ENCODE data around the gene UNCX.

UNCX gene

DNA sequence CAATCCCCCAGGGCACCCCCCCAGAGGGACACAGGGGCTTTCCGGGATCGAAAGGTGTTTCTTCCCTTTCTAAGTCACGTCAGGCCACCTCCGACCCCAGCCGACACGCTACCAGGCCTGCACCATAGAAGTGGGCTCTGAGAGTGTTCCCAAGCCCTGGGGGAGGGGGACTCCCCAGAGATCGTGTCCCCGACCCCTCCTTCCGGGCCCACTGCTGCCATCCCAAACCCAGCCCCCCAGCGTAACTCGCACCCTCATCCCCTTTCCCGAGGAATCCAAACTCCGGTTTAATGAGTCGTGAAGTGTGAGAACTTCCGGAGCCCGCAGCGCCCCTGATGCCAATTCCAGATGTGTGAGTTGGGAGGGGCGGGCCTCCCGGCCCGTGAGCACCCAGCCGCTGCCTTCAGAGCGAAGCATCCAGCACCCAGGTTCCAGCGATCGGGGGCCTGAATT lies 11.3 kb downstream of the UNCX start:
- DNase-seq (ENCODE audit: low read depth), result no peak

DNA sequence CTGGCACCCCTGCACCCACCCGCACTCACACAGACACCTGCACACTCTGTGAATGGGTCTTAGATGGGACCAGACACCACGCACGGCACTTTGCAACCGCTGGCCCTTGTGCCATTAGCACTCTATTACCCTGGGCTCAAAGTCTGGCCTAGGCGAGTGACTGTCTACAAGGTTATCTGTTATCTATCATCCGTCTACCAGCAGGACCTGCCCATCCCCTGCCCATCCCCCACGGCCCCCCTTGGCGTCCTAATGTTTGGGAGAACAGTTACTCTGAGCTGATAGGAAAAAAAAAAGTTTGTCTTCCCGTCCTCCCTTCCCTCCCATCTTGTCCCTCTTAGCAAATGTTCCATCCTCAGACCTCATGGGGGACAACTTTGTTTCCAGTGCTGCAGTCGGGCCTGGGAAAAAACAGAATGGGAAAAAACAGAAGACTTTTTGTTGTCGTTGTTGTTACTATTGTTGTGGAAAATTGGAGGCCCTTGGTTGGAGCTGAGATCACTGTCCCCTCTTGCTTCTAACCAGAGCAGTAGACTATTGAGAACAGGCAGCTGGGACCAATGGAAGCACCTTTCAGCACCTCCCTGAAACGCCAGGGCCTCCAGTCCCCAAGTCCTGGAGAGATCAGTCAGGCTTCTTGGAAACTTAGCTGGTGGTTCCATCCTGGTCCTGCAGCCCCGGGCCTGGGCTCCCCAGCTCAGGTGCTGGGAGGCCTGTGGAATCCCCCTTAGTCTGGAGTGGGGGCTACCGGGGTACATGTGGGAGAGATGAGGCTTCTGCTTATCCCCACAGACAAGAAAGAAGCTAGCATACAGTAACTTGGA lies 12.2 kb downstream of the UNCX start:
- no peak for DNase-seq (ENCODE audit: low read depth)

DNA sequence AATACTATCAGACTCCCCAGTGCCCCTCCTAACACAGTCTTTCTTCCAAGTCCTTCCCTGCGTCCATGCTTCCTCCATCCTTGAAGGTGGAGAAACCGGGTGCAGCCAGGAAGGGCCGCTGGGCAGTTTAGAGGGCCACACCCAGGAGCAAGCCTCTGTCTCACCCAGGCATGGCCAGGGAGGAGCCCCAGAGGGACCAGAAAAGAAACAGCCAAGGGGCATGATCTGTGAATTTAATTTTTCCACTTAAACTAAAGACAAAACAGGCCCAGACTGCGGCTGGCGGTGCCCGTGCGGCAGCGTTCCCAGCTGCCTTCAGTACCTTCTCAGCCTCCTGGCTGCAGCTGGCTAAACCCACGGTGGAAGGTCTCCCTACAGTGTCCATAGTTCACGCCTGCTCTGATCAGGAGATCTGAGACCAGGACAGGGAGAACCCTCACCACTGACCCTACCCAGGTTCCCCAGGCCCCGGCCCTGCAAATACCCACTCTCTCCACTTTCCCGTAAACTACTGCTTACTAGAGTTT lies 12.9 kb downstream of the UNCX start:
- DNase-seq (ENCODE audit: low read depth), result no peak

DNA sequence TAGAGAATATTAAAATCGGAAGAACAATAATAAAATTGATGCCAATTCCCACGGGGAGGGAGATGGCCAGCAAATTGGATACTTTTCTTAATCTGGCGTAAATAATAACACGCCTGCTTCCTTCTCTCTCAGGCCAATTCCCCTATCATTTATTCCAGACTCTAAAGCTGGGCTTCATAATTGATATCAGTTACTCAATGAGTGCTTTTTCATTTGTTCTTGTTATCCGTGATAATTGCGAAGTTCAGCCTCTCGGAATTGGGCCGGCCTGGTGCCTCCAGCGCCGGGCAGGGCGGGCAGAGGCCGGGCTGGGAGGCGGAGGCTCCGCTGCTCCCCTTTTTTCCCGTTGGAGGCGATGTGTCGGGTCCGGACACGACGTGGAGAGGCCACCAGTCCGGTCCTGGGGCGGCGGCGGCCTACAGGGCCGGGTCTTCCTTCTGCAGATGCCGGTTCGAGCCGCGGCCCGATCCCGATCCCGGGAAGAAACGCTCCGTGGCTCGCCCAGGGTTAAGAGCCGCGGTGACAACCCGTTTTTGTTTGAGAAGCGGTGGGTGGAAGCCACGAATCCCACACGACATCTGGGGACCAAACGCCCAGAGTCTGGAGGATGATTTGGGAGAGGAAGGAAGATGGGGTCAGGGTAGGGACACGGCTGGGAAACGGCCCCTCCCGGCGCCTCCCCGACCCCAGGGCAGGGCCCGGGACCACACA lies 13.6 kb downstream of the UNCX start:
- no peak for DNase-seq (ENCODE audit: low read depth)

DNA sequence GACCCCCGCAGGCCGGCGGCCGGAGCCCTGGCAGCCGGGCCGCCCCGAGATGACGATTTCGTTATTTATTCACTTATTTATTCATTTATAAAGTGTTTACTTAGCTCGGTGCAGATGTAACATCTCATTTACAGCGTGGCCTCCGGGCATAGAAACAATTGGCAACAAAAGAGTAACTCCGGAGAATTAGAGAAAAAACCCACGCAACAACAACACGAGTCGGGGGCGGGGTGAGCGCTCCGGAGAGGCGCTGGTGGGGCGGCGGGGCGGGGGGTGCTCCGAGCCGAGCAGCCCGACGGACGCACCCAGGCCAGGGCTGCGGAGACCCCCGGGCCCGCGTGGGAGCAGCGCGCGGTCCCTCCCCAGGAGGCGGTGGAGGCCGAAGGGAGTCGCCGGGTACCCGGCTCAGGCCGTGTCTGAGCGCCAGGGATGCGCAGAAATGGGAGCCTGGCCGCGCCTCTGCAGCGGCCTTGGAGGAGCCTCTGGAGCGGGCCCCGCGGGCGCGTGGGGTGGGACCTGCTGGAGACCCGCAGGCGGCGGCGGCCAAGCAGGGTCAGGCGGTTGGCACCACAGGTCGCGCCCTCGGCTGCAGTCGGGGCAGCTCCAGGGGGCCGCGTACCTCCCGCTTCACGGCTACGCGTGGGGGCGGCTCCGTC lies 14.3 kb downstream of the UNCX start:
- DNase-seq (ENCODE audit: low read depth), result no peak

DNA sequence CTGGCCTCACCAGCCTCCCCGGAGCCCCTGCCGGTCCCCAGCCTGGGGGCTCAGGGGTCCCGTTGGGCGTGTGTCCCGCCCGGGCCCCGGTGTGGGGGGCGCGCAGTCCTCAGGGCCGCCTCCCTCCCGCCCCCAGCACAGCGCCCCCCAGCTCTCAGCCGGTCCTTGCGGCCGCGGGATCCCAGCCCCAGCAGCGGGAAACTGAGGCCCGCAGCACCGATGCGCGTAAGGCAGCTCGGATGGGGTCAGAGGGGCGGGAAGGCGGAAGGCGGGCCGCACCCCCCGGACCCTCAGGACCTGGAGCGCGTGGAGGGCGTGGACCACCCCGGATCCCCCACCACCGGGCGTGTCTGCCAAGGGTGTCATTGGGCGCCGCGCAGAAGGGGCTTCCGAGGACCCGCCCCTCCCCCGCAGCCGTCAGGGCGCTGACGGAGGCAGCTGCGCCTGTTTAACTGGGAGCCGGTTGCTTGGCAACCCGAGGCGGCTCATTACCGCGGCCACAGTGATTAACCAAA lies 14.9 kb downstream of the UNCX start:
- DNase-seq (ENCODE audit: low read depth), result no peak

DNA sequence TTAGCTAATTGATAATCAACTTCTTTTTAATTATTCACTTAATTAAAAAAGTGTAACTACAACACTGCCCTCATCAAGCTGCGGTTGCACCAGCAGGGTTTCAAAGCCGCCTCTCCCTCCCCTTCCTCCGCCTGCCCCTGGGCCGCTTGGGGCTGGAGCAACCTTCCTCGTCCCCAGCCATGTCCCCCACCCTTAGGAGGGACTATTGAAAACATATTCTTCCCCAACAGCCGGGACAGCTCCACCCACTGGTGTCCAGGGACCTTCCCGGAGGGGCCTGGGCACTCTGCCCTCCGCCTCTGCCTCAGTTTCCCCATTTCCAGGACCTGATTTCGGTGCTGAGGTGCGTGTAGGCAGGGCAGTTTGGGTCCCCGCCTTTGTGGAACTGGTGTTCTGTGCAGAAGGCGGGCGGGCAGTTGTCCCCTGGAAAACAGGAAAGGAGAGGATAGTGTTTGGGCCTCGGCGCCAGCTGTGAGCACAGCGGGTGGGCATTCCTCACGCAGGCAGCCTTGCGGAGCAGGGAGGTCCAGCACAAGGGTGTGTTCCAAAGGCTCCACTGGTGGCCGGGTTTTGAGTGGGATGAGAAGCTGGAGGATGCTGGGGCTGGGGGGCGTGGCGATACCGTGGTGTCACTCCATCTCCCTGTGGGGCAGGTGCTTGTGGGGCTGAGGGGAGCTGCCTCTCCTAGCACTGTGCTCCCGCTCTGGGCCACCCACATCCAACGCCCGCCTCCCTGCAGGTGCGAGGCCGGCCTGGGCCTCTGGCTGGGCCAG lies 15.7 kb downstream of the UNCX start:
- no peak for DNase-seq (ENCODE audit: low read depth)

DNA sequence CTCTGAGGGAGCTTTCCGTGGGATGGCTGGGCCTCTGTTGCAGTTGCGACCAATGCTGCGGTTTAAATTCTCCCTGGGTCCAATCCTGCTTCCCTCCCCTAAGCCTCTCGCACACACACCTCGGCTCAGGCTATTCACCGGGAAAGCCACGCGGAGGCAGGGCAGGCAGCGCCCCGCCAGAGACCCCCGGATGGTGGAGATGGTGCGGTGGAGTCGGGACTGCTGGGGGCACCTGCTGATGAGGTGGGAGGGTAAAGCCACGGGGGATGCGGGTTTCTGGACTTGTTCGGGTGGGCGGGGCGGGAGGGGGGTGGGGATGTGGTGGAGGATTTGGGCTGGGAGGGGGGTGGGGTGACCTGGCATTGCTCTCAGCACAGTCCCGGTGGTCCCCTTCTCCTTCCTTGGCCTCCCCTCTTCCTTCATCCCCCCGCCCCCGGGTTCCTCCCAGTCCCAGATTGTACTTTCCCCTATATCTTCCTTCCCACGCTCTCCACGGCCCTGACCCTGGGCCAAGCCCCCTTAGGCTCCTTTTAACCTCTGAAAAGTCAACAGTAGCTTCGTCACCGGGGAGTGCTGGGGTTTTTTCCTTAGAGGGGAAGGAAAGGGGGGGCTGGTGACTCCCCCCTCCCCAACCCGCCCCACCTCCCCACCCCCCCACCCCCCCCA lies 16.4 kb downstream of the UNCX start:
- no peak for DNase-seq (ENCODE audit: low read depth)

DNA sequence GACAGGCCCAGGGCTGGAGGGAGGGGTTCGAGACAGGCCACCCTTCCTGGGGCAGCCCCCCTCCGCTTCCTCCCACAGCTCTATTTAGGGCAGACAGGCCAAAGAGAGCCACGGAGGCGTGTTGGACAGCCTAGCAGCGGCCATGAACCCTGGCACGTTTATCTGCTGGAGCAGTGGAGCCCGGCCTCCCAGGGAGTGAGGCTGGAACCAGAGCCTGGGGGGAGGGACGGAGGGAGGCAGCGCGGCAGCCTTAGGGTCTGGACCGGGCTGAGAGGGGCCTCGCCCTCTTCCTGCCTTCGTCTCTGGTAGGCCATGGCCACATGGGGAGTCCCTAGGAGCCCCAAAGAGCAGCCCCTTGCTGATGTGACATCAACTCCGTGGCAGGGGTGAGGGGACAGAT lies 17.1 kb downstream of the UNCX start:
- DNase-seq (ENCODE audit: low read depth), result no peak

DNA sequence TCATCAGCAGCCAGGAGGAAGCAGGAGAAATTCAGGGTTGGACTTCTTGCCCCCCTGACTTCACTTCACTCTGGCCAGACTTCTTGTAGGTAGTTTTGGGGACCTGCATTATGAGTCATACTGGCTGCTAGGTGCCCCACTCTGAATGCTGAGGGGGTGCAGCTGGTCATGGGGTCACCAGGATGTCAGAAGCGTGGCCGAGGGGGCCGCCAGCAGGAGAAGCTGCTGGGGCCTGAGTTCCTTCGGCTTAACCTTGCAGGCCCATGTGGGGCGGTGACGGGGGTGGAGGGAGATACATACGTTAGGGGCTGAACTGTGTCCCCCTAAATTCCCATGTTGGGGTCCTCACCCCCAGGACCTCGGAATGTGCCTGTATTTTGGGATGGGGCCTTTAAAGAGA lies 18.2 kb downstream of the UNCX start:
- no peak for DNase-seq (ENCODE audit: low read depth)

DNA sequence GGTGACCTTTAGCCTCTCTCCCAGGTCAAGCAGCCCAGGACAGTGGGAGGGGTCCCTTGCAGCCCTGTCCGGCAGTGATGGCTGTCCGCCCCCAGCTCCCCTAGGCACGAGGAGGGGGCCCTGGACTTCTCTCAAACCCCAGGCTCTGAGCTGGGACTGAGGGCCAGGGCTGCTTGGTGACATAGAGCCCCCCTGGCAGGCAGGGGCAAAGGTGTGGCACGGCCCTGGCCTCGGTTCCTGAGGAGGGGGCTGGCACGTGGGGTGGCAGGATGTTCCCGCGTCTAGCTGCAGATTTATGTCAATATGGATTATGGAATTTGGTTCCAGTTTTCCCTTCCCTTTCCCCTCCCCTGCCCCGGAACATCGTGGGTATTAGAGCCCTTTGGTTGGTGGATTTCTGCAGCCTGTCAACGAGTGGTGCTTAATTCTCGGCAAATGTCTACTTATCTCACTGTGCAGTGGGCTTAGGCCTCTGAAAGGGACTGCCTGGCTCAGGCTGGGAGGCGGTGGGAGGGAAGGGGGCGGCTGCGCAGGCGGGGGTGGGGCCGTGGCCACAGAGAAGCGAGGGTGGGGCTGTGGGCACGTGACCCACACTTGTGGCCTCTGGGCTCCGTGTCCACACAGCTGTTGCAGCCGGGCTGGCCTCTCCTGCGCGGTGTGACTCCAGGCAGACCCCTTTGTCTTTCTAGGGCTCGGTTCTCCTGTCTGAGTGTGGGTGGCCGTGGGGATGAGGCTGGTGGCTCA lies 19.3 kb downstream of the UNCX start:
- no peak for DNase-seq (ENCODE audit: low read depth)

DNA sequence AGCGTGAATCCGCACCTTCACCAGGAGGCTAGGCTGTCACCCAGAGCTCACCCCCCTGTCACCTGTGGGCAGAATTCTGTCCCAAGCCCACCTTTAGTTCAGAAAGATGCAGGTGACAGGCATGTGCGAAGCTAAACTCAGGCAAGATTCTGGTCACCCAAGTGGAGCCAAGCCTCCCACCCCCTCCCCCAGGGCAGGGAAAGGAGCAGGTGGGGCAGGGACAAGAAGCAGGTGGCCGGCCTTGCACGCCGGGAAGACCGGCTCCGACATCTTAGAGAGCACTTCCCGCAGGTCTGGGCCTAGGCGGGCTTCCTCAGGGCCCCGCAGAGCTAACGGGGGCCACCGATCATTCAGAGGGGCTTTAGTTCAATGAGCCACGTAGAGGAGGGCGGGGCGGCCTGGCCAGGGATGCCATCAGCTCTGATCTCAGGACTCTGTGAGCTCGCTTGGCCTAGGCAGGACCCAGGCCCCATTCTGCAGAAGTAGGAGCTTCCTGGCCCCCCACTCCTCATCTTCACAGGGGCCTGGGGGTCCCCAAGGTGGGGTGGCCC lies 19.9 kb downstream of the UNCX start:
- DNase-seq (ENCODE audit: low read depth), result no peak

DNA sequence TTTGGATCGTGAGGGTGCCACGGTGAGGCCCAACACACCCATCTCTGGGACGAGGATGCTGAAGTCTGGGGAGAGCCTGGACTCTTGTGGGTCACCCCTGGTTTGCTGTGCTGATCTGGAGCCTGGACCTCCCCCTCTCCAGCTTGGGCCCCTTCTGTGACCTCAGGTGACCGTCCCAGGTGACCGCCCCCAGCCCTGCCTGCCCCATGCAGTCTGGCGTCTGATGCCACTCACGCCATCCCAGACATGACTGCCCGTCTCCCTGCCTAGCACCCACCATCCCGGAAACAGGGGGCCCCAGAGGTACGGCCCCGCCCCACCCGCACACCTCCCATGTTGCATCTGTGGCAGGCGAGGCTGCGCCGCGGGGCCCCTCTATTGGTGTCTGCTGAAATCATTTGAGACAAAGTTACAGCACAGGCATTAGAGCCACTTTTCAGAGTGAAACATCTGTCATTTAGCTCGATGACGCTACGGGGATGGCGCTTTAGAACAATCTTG lies 21.1 kb downstream of the UNCX start:
- no peak for DNase-seq (ENCODE audit: low read depth)

DNA sequence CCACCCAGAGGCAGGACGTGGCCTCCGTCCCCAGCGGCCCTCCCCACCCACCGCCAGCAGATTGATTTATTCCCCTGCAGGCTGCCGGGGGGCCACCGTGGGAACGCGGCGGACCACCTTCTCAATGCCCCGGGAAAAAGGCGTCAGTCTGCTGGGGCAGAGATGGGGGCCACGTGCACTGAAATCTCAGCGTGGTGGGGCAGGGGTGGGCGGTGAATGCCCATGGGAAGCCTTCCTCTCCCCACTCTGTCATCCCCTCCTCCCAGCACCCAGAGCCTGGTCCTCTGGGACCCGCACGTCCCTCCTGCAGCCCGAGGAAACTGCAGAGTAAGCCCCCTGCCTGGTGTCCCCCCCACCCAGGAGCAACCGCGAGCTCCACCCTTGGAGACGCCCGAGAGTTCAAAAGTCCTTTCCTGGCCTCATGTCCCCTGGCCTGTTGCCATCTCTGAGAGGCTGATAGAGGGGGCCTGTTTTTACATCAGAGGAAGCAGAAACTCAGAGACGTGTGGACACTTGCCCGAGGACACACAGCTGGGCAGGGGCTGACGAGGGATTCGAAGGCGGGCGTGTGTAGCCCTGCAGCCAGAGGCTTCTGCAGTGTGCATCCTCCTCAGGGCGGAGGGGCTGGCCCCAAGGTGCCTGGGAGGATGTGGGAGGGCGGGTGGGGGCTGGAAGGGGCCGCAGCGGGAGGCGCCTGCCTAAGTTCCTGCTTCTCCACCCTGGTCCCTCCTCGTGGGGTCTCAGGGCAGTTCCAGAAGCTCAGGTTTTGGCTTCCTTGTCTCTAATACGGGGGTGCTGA lies 21.8 kb downstream of the UNCX start:
- DNase-seq (ENCODE audit: low read depth), result no peak

DNA sequence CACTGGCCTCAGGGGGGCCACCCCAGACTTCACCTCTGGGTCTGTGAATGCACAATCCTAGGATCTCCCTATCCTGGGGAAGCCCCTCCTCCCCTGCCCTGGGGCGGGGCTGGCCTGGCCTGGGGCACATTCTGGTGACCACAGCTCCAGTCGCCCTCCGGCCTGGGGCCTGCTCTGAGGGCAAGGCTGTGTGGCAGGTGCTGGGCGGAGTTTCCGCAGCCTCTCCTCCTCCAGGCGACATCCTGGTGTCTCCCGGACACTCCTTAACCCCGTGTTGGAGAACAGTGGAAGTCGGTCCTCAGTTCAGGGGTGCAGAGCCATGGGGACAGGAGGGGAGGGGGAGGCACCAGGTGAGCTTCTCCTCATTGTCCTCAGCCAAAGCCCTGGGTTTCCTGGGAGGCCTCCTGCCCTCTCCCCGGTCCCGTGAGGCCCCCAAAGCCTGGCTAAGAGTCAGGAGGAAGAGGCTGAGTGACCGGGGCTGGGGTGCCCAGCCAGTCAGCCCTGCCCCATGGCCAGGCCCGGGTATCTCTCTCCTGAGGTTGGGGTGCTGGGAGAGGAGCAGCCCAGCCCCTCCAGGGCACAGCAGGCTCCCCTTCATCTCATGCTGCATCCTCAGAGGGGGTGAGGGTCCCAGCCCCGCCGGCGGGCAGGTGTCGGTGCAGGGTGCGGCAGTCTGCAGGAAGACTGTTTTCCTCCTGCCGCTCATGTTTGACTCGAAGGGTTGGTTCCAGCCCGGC lies 22.6 kb downstream of the UNCX start:
- DNase-seq (ENCODE audit: low read depth), result no peak

DNA sequence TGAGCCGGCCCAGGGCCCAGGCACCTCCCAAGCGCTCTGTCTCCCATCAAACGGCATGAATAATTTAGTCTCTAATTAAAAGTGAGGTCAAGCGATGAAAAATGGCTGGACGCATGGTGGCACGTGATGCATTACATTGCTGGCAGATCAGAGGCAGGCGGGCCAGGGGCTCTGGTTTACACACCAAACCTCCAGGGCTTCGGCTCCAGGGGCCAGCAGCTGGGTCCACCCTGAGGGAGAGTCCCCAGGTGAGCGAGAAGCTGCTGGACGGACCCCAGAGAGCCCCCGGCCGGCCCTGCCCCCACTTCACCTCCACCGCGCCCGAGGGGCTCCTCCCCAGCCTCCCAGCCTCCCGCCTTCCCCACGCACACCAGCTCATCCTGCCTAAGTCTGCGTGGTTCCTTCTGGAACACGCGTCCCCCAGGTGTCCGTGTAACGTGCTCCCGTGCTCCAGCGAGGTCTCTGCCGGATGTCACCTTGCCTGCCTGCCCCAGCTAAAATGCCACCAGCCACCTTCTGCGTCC lies 23.2 kb downstream of the UNCX start:
- DNase-seq (ENCODE audit: low read depth), result no peak

DNA sequence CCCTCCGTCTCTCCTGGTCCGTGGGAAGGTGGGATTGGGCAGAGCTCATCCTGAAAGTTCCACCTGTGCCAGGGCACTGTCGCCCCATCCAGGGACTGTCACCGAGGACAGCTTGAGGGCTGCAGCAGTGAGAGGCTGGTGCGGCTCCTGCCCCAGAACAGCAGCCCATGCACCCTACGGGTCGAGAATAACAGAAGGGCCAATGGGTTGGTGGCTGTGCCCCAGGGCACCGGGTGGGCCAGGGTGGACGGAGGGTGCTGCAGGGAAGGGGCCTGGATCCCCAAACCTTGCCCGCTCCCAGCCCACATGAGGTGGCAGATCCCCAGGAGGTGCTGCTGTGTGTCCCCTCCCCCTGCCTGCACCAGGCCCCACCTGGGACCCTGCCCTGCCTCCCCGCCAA lies 23.9 kb downstream of the UNCX start:
- no peak for DNase-seq (ENCODE audit: low read depth)

DNA sequence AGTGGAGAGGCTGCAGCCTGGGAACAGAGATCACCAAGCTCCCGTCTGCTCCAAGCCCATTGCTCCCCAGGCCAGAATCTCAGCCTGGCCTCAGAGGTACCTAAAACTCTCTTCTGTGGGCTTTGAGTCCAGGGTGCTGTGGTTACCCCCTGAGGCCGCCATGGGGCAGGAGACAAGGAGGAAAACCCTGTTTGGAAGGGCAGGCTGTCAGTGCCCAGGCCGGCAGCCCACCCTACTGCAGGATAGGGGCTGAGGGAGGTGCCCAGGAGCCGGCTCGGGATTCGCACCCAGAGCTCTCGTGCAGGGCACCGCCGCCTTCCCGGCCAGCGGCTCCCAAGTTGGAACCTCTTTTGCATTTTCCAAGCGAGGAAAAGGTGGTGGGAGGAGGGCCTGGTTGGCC lies 24.5 kb downstream of the UNCX start:
- no peak for DNase-seq (ENCODE audit: low read depth)
